ENCODE data around the gene SLC6A17. TPM values are rescaled to one million over a fixed set of nuclear protein-coding genes. Genes with fewer than 3 reads are reported as not detected.

Gene SLC6A17
- total and polyA plus RNA-seq, 12 donors = 0.06 to 0.45 (median 0.16) TPM; not detected in 4

DNA sequence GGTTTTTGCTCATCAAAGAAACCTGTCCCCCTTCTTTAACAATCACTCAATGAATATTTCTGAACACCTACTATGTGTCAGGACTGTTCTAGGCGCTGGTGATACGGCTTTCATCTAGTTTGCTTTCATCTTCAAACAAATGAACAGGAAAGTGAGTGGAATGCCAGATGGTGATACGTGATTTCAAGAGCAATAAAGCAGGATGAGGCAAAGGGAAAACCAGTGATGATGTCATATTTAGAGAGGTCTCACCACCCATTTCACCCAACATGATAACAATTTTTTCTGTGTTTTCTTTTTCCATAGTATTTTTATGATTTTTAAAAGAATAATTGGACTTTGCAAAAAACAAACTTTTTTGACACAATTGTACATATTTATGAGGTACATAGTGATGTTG is 11.3 kb upstream of the SLC6A17 start:
- ATAC-seq (no peak), DNase-seq (no peak)
- Histone ChIP-seq H3K9me3 (no peaks in the 10 kb centered on the region), H3K4me3 (no peak overlapping the region), H3K36me3 (no peaks in the 10 kb centered on the region), H3K4me1 (peaks cover 0 to 5% (median 0%) of the 10 kb centered on the region in 9 donors), H3K27me3 (peaks cover 0 to 72% (median 49%) of the 10 kb centered on the region in 7 donors), H3K27ac (no peak overlapping the region)
- 63 to 75% methylated on average over 3 of the region's 3 CpGs for WGBS, 2 donors
- TF ChIP-seq, protein P1, sequence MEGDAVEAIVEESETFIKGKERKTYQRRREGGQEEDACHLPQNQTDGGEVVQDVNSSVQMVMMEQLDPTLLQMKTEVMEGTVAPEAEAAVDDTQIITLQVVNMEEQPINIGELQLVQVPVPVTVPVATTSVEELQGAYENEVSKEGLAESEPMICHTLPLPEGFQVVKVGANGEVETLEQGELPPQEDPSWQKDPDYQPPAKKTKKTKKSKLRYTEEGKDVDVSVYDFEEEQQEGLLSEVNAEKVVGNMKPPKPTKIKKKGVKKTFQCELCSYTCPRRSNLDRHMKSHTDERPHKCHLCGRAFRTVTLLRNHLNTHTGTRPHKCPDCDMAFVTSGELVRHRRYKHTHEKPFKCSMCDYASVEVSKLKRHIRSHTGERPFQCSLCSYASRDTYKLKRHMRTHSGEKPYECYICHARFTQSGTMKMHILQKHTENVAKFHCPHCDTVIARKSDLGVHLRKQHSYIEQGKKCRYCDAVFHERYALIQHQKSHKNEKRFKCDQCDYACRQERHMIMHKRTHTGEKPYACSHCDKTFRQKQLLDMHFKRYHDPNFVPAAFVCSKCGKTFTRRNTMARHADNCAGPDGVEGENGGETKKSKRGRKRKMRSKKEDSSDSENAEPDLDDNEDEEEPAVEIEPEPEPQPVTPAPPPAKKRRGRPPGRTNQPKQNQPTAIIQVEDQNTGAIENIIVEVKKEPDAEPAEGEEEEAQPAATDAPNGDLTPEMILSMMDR (IDR thresholded peaks at IDR 0.05) = no peak
- intact Hi-C loops (cut with DNase I) = no loop called here

DNA sequence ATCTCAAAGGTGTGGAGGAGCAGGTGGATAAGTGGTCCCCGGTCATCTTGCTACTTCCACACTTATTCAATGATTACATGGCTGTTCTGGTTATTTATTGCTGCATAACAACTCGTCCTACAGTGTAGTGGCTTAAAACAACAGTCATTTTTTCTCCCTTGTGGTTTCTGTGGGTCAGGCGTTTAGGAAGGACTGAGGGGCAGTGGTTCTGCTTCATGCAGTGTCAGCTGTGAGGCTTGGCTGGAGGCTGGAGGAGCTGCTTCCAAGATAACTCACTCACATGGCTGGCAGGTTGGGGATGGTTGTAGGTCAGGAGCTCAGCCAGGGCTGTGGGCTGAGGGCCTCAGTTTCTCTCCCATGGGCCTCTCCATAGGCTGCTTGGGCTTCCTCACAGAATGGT is 5.9 kb upstream of the SLC6A17 start:
- H3K27me3 ChIP-seq = peaks cover 0 to 90% (median 82%) of the 10 kb centered on the region in 7 donors
- ATAC-seq = no peak
- WGBS, 2 donors = 50 to 63% methylated on average over 3 of the region's 3 CpGs

DNA sequence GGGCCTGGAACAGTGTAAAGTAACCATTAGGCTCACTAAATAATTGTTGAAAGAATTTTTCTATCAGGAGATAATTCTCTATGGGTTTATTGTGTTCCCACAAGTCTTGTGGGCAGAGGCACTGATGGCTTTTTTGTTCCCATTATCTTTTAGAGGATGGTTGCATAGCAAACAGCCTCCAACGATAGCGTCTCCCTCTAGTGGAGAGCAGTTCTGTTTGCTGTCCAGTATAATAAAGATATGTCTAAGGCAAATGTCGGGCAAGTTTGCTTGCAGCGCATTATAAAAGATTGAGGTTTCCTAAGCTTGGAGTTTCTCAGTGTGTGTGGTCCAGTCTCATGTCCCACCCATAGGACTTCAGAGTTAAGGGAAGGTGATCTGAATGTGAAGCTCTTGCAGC is 1.3 kb upstream of the SLC6A17 start:
- ATAC-seq (no peak), DNase-seq (no peak)
- Histone ChIP-seq H3K27me3 (peaks cover 18 to 95% (median 90%) of the 10 kb centered on the region in 7 donors), H3K4me1 (peaks cover 0 to 17% (median 11%) of the 10 kb centered on the region in 9 donors), H3K4me3 (no peak overlapping the region), H3K9me3 (no peaks in the 10 kb centered on the region), H3K27ac (no peak overlapping the region), H3K36me3 (no peaks in the 10 kb centered on the region)
- 48 to 49% methylated on average over 4 of the region's 4 CpGs for WGBS, 2 donors
- TF ChIP-seq, protein P1 (IDR thresholded peaks at IDR 0.05) = peak in 2 of 9 donors; percentile 17 to 21
- intact Hi-C loops (cut with DNase I) = no loop called here

More for the DNA sequence above, 5.9 kb upstream of the SLC6A17 start:
- Histone ChIP-seq H3K27ac (no peak overlapping the region), H3K4me3 (no peak overlapping the region), H3K4me1 (no peaks in the 10 kb centered on the region), H3K9me3 (no peaks in the 10 kb centered on the region), H3K36me3 (no peaks in the 10 kb centered on the region)
- DNase-seq = no peak
- intact Hi-C loops (cut with DNase I) = no loop called here
- TF ChIP-seq, protein P1 (IDR thresholded peaks at IDR 0.05) = no peak

DNA sequence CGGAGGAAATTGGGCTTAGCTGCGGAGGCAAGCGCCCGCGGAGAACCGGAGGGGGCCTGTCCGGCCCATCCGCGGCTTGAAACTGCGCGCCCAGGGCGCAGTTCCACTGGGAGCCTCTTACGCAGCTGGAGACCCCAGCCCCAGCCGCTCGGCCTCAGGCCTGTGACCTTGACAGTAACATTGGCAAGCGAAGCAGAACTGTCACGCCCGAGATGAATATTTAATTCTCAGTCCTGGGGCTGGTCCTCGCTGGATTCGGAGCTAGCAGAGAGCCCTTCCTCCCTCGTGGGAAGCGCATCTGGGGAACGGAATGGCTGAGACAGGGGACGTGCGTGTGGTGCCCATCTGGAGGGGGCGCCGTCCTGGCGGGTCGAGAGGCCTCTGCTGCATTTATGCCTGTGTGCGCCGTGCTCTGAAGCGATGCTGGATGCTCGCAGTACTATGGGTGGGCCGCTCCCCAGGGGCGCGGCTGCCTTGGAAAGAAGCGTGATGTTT is 928 bp downstream of the SLC6A17 start:
- TF ChIP-seq, protein P1 (IDR thresholded peaks at IDR 0.05) = no peak
- Histone ChIP-seq H3K4me3 (peak overlapping the region in 8 of 10 donors; percentile 5 to 41 (median 33)), H3K4me1 (peaks cover 0 to 17% (median 11%) of the 10 kb centered on the region in 9 donors), H3K9me3 (no peaks in the 10 kb centered on the region), H3K27ac (no peak overlapping the region), H3K36me3 (no peaks in the 10 kb centered on the region), H3K27me3 (peaks cover 18 to 95% (median 89%) of the 10 kb centered on the region in 7 donors)
- DNase-seq (no peak), ATAC-seq (no peak)
- intact Hi-C loops (cut with DNase I) = no loop called here
- 5 to 6% methylated on average over 37 of the region's 37 CpGs for WGBS, 2 donors

All from heart right ventricle (tissue), 16 donors.